HUES6 (cell line): ENCODE results near the gene GABPB1.
"Not testable (repeated sequence)": the region's sequence is repeated elsewhere in the genome, so short reads cannot be mapped to it uniquely, and the experiment has no call there.

Source experiments
- H3K27ac ChIP-seq: 2 replicates; pipeline ENCODE4 v1.7.0; 2013; ENCODE audit warnings: low read depth, mild to moderate bottlenecking, low read length, inconsistent platforms
- H3K27me3 ChIP-seq: 2 replicates; pipeline ENCODE4 v1.6.1; 2013; ENCODE audit warnings: low read length; ENCODE audit not compliant: control insufficient read depth, insufficient read depth
- H3K36me3 ChIP-seq: 2 replicates; pipeline ENCODE4 v1.6.1; 2013; ENCODE audit warnings: low read length; ENCODE audit not compliant: control insufficient read depth, insufficient read depth
- H3K4me1 ChIP-seq: 2 replicates; pipeline ENCODE4 v1.6.1; 2013; ENCODE audit warnings: low read length; ENCODE audit not compliant: control insufficient read depth, insufficient read depth
- H3K4me3 ChIP-seq: 2 replicates; pipeline ENCODE4 v1.5.1; 2013; ENCODE audit warnings: low read depth, low read length
- H3K9ac ChIP-seq: one replicate; pipeline ENCODE4 v1.6.1; 2013; ENCODE audit warnings: mild to moderate bottlenecking, low read length
- H3K9me3 ChIP-seq: 2 replicates; pipeline ENCODE4 v1.6.1; 2013; ENCODE audit warnings: low read depth, low read length; ENCODE audit not compliant: control insufficient read depth, insufficient read depth

The GABPB1 gene

DNA sequence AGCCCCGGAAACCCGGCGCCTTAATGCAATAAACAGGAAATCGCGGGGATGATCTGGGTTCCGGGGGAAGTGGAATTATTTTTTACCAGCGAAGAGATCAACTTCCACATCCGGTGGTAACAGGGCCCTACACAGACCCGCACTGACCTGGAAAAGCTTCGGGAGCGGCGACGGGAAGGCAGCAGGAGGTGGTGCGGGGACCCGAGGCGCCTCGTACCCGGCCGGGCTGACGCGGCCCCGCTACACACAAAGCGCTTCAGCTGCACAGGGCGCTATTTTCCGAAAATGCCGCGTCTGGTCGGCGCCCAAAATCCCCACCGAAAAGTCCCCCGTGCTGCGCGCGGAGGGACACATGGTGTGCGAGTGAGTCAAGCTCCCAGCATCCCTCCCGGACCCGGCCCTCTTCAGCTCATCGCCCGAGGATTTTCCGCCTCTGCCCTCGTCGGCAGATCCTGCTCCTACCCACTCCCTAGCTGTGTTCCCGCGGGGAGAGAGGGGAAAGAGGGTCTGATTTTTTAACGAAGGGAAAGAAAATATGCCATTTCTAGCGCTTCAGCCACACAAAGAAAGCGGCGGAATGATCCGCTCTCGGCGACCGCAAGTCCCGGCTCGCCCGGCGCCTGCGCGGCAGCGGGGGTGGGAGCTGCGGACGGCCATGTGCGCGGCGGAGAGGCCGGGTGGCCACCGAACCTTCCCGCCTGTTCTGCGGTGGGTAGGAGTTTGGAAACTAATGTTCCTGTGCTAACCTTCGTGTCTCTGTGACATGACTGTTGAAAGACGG, at the start of gene GABPB1:
TSS of gene GABPB1 (minus strand) at position 361 of the 781 bp plus-strand sequence. CDS start 45,400 bp downstream, outside the sequence.
- no peaks in the 10 kb centered on the region for H3K9me3 ChIP-seq
- H3K27me3 ChIP-seq, result no peaks in the 10 kb centered on the region
- peak within 1 kb of the TSS; percentile 95 for H3K9ac ChIP-seq
- peaks cover 22% of the 10 kb centered on the region for H3K36me3 ChIP-seq
- H3K4me1 ChIP-seq, result peaks cover 10% of the 10 kb centered on the region
- H3K27ac ChIP-seq, result peak within 1 kb of the TSS; percentile 98
- H3K4me3 ChIP-seq, result peak within 1 kb of the TSS; percentile 98

DNA sequence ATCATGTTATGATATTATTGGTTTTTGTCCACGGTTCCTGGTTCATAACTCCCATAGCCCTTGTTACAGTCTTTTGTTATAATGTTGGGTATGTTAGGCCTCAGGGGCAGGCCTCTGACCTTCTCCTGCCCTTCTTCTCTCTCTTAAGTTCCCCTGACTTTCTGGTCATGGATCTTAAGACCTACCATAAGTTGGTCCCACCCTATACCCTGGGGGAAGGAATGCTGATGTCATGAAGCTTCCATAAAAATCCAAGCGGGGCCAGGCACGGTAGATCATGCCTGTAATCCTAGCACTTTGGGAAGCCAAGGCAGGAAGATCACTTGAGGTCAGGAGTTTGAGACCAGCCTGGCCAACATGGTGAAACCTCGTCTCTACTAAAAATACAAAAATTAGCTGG, 36.6 kb upstream of the GABPB1 start:
- not testable (repeated sequence) for H3K9me3 ChIP-seq, H3K4me3 ChIP-seq, H3K9ac ChIP-seq, H3K27me3 ChIP-seq, H3K4me1 ChIP-seq, H3K36me3 ChIP-seq, H3K27ac ChIP-seq

DNA sequence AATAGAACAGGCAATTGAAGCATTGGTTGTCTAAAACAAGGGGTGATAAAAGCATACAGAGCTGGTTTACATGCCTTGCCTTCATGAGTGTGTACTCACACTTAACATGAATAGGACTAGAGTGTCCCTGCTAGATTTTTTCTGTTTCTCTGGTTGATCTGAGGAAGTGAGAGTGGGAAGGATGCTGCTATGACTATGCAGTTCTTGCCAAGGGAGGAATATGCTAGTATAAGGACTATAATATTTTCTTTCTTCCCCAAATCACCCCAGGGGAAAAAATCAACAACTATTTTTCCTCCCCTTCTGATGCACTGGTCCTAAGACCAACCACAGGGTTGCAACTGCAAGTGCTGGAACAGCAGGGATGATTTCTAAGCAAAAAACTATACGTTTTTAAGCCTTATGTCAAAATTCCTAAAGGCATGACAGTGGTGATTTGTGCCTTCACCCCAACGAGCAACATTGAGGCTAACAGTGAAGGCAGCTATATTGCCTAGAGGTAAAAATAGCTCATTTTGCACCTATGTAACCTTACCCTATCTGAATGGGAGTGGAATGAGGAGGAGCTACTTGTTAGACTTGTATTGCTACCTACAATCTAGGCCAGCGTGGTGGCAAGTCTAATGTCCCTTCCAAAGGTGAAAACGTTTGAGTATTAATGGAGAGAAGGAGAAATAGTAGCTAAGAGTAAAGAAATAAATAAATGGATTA, 35.7 kb upstream of the GABPB1 start:
- H3K36me3 ChIP-seq, result no peaks in the 10 kb centered on the region
- no peak overlapping the region for H3K4me3 ChIP-seq
- no peaks in the 10 kb centered on the region for H3K27me3 ChIP-seq
- H3K9me3 ChIP-seq, result no peaks in the 10 kb centered on the region
- H3K27ac ChIP-seq, result no peak overlapping the region
- no peaks in the 10 kb centered on the region for H3K4me1 ChIP-seq
- no peak overlapping the region for H3K9ac ChIP-seq

DNA sequence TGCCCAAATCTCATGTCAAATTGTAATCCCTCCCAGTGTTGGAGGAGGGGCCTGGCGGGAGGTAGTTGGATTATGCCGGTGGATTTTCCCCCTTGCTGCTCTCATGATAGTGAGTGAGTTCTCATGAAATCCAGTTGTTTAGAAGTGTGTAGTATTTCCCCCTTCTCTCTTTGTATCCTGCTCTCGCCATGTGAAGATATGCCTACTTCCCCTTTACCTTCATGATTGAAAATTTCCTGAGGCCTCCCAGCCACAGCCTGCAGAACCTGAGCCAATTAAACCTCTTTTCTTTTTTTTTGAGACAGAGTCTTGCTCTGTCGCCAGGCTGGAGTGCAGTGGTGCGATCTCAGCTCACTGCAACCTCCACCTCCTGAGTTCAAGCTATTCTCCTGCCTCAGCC, 27.4 kb upstream of the GABPB1 start:
- not testable (repeated sequence) for H3K27me3 ChIP-seq, H3K9me3 ChIP-seq, H3K9ac ChIP-seq, H3K36me3 ChIP-seq, H3K27ac ChIP-seq, H3K4me1 ChIP-seq, H3K4me3 ChIP-seq

DNA sequence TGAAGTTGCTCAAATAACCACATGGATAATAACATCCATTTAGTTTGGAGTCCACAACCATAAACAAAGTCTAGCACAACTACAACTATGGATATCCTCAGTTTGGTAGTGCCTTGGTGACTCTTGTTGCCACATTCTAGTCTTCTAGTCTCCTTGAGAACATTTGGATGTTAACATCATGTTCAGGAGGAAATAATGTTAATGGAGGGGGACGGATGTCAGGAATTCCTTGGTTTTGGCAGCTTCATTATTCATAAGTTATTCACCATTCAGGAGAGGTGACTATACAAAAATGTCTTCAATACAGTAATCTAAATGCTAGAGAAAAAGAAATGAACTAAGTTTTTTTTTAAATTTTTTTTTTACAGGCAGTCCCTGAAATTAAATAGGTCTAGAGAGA, 26.4 kb upstream of the GABPB1 start:
- Histone ChIP-seq H3K9ac (no peak overlapping the region), H3K4me3 (no peak overlapping the region), H3K27me3 (no peaks in the 10 kb centered on the region), H3K4me1 (no peaks in the 10 kb centered on the region), H3K36me3 (no peaks in the 10 kb centered on the region), H3K9me3 (no peaks in the 10 kb centered on the region), H3K27ac (no peak overlapping the region)

DNA sequence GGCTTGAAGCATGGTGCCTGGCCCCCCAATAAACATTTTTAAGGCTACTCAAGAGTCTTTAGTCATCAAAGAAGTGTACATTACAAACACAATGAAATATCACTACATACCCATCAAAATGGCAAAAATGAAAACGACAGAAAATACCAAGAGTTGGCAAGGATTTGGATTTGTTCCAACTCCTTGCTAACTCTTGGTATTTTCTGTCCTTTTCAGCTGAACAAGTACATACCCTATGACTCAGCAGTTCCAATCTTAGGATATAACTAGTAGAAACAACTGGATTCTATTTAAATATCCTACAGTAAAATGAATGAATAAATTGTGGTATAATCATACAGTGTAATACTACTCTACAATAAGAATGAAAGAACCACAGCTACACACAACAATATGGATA, 25.1 kb upstream of the GABPB1 start:
- no peak overlapping the region for H3K9ac ChIP-seq

DNA sequence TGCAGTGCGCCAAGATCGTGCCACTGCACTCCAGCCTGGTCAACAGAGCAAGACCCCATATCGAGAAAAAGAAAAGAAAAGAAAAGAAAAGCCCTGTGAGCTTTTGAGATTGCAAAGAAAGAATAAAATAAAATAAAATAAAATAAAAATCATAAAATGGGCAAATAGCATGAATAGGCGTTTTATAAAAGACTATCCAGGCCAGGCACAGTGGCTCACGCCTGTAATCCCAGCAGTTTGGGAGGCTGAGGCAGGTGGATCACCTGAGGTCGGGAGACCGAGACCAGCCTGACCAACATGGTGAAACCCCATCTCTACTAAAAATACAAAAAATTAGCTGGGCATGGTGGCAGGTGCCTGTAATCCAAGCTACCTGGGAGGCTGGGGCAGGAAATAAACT, 24.4 kb upstream of the GABPB1 start:
- H3K4me1 ChIP-seq, H3K36me3 ChIP-seq, H3K27ac ChIP-seq, H3K9me3 ChIP-seq, H3K27me3 ChIP-seq, H3K4me3 ChIP-seq, H3K9ac ChIP-seq: not testable (repeated sequence)

More for the DNA sequence above, 25.1 kb upstream of the GABPB1 start:
- Histone ChIP-seq H3K4me1 (no peaks in the 10 kb centered on the region), H3K36me3 (no peaks in the 10 kb centered on the region), H3K27ac (no peak overlapping the region), H3K4me3 (no peak overlapping the region), H3K27me3 (no peaks in the 10 kb centered on the region), H3K9me3 (no peaks in the 10 kb centered on the region)

DNA sequence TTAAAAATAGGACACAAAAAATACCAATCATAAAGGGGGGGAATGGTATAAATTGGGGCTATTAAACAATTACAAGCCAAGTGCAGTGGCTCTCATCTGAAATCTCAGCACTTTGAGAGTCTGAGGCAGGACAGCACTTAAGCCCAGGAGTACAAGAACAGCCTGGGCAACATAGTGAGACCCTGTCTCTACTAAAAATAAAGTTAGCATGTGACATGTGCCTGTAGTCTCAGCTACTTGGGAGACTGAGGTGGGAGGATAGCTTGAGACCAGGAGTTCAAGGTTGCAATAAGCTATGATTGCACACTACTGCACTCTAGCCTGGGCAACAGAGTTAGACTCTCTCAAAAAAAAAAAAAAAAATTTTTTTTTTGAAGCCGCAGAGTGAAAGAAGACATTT, 23.8 kb upstream of the GABPB1 start:
- Histone ChIP-seq H3K4me3 (no peak overlapping the region), H3K27ac (no peak overlapping the region), H3K9ac (no peak overlapping the region), H3K27me3 (no peaks in the 10 kb centered on the region), H3K36me3 (no peaks in the 10 kb centered on the region), H3K9me3 (no peaks in the 10 kb centered on the region), H3K4me1 (no peaks in the 10 kb centered on the region)

DNA sequence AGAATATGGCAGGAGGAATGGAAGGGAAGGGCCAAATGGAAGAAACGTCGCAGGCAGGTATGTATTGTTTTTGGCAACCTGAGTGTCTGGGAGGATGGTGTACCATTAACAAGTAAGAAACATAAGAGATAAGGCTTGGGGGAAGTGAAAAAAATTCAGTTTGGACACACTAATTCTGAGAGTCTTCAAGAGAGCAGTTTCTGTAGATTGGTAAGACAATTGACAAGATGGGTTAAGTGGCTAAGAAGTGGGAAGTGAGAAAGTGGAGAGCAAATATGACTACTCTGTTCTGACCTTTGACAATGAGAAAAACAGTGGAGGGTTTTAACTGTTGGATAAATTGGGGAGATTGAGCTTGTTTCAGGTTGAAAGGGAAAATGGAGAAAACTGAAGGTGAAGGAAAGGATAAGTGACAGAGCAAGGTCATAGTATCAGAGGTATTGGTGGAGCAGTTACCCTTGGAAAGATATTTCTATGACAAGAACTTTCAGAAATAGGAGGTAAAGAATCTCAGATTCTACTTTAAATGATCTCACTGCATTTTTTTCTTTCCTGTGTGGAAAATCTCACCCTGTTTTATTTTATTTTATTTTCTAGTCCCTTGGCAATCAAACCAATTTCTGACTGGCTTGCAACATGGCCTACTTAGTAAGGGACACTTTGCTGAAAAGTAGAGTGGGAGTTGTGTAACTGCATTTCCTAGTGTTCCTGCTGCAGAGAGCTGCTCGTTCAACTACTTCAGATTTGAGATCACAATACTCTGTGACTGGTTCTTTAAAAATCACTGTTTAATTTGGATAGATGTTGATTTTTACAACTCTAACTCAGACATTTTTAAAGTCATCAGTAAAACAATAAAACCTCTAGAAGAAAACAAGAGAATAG, 23.1 kb upstream of the GABPB1 start:
- Histone ChIP-seq H3K9ac (no peak overlapping the region), H3K4me1 (no peaks in the 10 kb centered on the region)

DNA sequence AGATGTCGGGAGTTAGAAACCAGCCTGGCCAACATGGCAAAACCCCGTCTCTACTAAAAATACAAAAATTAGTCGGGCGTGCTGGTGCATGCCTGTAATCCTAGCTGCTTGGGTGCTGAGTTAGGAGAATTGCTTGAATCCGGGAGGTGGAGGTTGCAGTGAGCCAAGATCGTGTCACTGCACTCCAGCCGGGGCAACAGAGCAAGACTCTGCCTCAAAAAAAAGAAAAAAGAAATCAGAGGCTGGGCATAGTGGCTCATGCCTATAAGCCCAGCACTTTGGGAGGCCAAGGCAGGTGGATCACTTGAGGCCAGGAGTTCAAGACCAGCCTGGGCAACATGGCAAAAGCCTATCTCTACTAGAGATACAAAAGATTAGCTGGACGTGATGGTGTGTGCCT, 14.6 kb upstream of the GABPB1 start:
- H3K4me1 ChIP-seq, H3K27ac ChIP-seq, H3K9me3 ChIP-seq, H3K27me3 ChIP-seq, H3K4me3 ChIP-seq, H3K9ac ChIP-seq: not testable (repeated sequence)
- peaks cover 23% of the 10 kb centered on the region for H3K36me3 ChIP-seq

More for the DNA sequence above, 23.1 kb upstream of the GABPB1 start:
- H3K36me3 ChIP-seq, result no peaks in the 10 kb centered on the region
- no peak overlapping the region for H3K27ac ChIP-seq
- no peak overlapping the region for H3K4me3 ChIP-seq
- no peaks in the 10 kb centered on the region for H3K27me3 ChIP-seq
- H3K9me3 ChIP-seq, result no peaks in the 10 kb centered on the region

DNA sequence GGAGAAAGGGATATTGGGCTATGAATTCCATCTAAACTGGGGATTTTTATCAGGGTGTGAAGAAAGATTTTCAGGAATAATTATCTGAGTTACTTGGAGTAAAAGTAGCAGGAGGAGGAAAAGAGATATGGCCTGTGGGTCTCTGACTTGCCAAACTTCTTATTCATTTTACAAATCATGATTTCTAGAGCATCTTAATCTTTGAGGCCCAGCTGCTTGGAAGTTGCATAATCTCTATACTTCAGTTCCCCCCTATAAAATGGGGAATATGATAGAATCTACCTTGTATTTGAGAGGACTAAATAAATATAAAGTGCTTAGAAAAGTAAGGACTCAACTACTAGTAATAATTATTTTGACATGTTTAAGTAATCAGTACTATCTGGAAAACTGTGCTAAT, 11.0 kb upstream of the GABPB1 start:
- H3K27me3 ChIP-seq, result no peaks in the 10 kb centered on the region
- H3K27ac ChIP-seq, result no peak overlapping the region
- H3K4me3 ChIP-seq, result no peak overlapping the region
- no peaks in the 10 kb centered on the region for H3K4me1 ChIP-seq
- peaks cover 49% of the 10 kb centered on the region for H3K36me3 ChIP-seq
- H3K9ac ChIP-seq, result no peak overlapping the region
- H3K9me3 ChIP-seq, result no peaks in the 10 kb centered on the region
